Measurements from ENCODE around the gene C2orf78.

The C2orf78 gene

DNA sequence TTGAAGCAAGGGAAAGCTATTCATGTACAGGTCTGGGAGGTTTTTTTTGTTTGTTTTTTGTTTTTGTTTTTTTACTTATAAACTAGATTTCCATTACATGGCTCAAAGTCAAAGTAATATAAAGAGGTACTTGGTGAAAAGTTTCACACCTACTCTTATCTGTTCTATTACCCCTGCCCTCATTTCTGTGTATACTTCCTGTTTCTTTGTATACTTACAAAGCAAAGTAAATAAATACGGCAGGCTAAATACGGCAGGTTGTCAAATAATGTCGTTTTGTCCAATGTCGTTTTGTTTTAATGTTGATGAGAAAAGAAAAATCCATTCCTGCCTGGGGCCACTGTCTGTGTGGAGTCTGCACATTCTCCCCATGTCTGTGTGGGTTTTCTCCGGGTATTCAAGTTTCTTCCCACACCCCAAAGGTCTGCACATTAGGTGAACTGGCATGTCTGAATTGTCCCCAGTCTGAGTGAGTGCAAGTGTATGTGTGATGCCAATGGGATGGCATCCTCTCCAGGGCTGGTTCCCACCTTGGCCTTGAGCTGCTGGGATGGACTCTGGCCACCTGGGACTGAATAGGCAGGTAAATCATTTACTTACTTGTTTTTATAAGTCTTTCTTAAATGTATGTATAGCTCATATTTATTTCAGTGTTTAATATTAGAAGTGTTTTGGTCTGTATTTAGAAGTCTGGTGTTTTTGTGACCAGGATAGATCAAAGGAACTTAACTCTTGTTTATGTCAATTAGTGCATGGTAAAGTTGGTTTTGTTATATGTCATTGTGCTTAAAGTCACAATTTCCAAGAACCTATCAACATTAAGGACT lies 58.1 kb downstream of the C2orf78 start:
- no peak for DNase-seq

DNA sequence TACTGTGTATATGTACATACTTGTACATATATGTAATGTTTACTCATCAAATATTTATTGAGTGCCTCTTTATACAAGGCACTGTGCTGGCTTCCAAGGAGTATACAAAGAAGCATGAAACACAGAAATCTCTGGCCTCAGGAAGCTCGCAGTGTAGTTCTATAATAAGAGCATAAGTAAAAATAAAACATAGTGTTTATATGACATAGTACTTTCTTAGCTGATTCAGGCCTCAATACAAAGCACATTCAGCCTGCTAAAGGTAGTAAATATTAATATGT lies 58.7 kb downstream of the C2orf78 start:
- DNase-seq = no peak

DNA sequence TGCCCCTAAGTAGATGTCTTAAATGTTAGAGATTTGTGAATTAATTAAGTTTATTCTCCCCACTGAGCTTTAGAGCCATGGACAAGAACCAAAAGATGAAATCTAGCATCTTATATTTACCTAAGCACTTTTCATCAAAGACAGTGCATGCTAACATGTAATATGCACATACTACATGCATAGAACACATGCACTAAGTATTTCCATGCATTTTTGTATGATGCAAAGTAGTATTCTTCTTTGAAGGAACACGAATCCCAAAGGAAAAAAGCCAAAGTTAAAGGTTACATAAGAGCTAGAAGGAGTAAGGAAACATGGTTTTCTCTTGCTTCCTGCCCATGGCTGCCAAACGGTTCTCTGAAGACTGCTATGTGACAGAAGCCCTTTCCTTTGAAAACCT lies 60.1 kb downstream of the C2orf78 start:
- DNase-seq = no peak

DNA sequence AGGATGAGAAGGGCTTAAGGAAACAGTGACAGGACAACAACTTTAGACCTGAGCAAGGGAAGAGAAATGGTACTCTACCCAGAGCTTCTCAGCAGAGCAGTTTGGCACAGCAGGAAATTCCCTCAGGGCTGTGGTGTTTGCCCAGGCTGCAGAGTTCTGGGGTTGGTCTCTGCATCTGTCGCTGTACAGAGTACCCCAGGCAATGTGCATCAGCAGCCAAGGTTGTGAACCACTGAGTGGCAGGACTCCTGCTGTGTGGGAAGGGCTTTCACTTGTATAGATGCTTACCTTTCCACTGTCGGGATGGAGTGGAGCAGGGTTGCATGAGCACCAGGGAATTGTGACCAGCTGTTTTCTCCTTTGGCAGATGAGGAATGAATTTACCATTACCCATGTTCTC lies 66.0 kb downstream of the C2orf78 start:
- DNase-seq = no peak

DNA sequence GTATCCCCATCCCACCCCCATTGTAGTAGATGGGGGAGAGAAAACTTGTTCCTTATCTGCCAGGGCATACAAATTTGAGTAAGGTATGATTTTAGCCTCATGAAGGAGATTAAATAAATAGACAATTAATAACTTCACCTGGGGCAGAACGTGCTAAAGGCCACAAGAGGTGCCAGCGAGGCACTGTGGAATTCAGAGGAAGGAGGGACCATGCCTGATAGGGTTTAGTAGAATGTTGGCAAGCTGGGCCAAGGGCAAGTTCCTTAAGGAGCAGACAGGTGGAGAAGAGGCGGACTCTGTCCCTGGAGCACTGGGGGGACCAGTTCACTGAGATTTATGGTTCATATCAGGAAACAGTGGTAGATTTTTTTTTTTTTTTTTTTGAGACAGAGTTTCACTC lies 67.3 kb downstream of the C2orf78 start:
- no peak for DNase-seq

DNA sequence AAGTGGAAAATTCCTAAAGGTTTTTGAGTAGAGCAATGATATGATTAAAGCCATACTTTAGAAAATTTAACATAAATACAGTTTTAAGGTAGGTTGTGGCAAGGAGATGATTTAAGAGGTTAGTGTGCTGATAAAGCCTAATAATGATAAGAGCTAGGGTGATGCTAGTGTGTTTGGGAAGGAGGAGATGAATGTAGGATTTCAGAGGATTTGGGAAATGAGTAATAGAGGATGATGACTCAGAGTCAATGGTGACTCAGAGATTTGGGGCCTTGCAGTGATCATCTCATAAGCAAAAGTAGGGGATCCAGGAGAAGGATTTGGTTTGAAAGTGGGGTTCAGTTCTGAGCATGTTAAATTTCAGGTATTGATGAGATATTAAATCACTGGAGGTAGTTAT lies 68.0 kb downstream of the C2orf78 start:
- no peak for DNase-seq

DNA sequence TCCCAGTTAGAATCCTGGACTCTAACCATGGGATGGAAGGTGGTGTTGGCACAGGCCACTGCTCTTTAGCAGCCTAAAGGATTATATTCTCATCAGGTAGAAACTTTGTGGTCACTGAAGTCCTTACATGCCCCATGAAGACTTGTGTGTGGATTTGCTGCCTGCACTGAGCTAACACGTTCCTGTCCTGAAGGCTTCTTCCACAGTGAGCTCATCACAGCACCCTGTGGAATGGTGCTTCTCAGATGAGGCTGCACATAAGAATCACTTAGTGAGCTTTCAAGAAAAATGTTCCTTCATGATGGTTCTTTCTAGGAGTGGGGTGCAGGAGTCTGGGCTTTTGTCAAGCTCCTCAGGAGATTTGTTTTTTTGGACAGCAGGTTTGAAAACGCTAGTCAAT lies 71.5 kb downstream of the C2orf78 start:
- no peak for DNase-seq

DNA sequence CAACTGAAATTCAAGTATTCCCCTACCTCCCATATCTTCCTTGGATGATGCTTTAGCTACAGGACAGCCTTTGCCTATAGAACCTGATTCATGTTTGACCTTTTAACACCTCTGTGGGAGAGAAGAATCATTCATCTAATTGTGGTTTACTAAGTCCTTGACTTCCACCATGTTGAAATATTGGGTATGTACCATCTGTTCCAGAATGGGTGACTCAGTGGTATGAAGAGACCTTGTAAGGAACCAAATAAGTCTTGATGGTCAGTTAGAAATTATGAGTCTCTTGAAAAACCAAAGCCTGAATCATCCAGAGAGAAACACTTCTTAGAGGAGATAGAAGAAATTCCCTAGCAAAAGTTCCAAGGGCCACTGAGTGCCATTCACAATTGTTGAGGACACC lies 72.2 kb downstream of the C2orf78 start:
- no peak for DNase-seq

DNA sequence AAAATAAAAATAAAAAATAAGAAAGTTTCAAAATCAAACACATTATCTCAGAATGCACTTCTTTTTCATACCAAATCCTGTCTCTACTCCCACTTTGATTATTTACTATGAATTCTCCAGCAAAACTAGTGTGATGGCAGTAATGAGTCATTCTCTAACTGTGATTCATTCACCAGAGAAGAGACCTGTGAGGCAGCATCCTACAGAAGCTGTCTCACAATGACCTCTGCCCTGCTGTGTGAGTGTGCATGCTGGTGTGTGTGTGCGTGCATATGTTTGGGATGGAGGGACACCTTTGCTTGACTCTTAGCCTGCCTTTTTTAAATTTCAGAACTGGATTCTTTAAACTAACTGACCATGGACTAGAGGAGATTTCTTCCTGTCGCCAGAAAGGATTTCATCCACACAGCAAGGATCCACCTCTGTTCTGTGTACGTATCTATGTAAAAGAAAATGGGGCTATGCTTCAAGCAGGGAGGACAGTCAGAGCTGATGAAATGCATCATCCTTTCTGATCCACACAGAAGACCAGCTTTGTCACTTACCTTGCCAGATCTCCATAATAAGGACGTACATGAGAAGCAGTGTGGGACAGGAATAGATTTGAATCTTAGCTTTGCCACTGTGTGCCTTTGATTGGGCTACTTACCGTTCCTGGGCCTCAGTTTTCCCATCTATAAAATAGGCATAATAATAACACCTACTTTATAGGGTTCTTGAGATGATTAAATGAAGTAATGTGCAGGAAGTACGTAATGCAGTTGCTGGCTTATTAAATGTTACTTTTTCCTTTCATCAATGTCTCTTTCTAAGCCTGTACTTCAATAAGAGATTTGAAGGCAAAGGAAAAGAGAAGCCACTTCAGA lies 76.0 kb downstream of the C2orf78 start:
- peak; percentile 30 for DNase-seq

DNA sequence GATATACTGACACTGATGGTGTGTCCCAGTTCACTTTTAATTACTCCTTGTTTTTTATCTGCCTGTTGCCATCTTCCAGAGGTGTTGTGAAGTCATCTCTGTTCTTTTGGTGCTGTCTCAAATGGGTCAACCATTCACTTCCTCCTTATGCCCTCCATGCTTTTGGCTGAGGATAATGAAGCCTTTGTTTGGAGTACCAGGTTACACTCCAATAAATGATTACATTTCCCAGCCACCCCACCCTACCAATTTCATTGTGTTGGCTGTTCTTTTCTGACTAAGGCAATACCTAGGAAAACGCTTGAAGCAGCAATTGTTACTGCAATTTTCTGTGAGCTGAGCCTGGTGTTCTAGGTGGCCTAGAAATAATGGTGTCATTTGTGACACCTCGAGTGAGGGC lies 79.0 kb downstream of the C2orf78 start:
- no peak for DNase-seq

All from stimulated activated CD4-positive, alpha-beta T cell treated with anti-CD3 and anti-CD28 coated beads, Interleukin-4, amount 100 ng/mL, for 1 hour (primary cell).